T-cell (primary cell): ENCODE data around the gene NFIA. TPM values are rescaled to one million over a fixed set of nuclear protein-coding genes. Genes with fewer than 3 reads are reported as not detected.

Experiments
- ATAC-seq, 4 experiments: fragments of 200-7000 bp in 3 of 4; fragments of 150-1000 bp in 1 of 4; cut with Tn5 transposase; replicated peaks in 1 of 4; 1 replicate in 3 of 4; 2 replicates in 1 of 4; pipeline ENCODE4 v1.10.0; 2021; ENCODE audit warnings: moderate library complexity in 3 of 4, mild to moderate bottlenecking in 2 of 4, moderate number of reproducible peaks in 1 of 4
- CTCF ChIA-PET, 2 donors: fragments of 300-600 bp; sonication (Branson Sonifier 250); formaldehyde crosslinking; loops; one replicate each; lab custom pipeline; 2022; ENCODE audit warnings: antibody characterized with exemption in 2 of 2; lab: Charles Lee
- POLR2A ChIA-PET, 2 donors: fragments of 300-600 bp; sonication (Branson Sonifier 250); formaldehyde crosslinking; loops; one replicate each; lab custom pipeline; 2022; ENCODE audit warnings: antibody characterized with exemption in 2 of 2; lab: Charles Lee
- DNase-seq, 35 experiments: peaks; one replicate each; pipeline versions ENCODE4 v3.0.0 to v3.0.0-alpha.2; 2013 to 2023
- H3K27ac ChIP-seq: one replicate; pipeline ENCODE4 v1.5.1; 2013; ENCODE audit warnings: low read length
- H3K27me3 ChIP-seq, 2 experiments: replicated peaks in 1 of 2; 1 replicate in 1 of 2; 2 replicates in 1 of 2; pipeline versions ENCODE4 v1.6.1 to v1.7.0; 2013; ENCODE audit warnings: low read length in 1 of 2, mixed read lengths in 1 of 2; ENCODE audit not compliant: control insufficient read depth in 2 of 2, insufficient read depth in 2 of 2; ENCODE audit errors: extremely low read depth in 1 of 2
- H3K36me3 ChIP-seq, 2 donors: 1 replicate in 1 of 2; 2 replicates in 1 of 2; pipeline versions ENCODE4 v1.6.1 to v1.7.0; 2013; ENCODE audit warnings: low read length in 1 of 2; ENCODE audit not compliant: control insufficient read depth in 2 of 2, insufficient read depth in 1 of 2; ENCODE audit errors: extremely low read depth in 1 of 2
- H3K4me1 ChIP-seq, 2 experiments: 1 replicate in 1 of 2; 2 replicates in 1 of 2; pipeline versions ENCODE4 v1.6.1 to v1.7.0; 2013; ENCODE audit warnings: low read length in 2 of 2, mixed read lengths in 1 of 2; ENCODE audit not compliant: insufficient read depth in 2 of 2, control insufficient read depth in 1 of 2; ENCODE audit errors: extremely low read depth in 1 of 2
- H3K4me3 ChIP-seq, 2 donors: 1 replicate in 1 of 2; 2 replicates in 1 of 2; pipeline versions ENCODE4 v1.5.1 to v1.7.0; 2013; ENCODE audit warnings: mild to moderate bottlenecking in 2 of 2, low read length in 1 of 2, moderate library complexity in 1 of 2; ENCODE audit not compliant: control insufficient read depth in 1 of 2; ENCODE audit errors: extremely low read depth in 1 of 2
- H3K9me3 ChIP-seq: 2 replicates; pipeline ENCODE4 v1.7.0; 2013
- H3K27ac Mint-ChIP-seq, 2 donors: one replicate each; pipeline ENCODE4 v1.8.0; 2020 to 2021; ENCODE audit warnings: mild to moderate bottlenecking in 2 of 2, mixed read lengths in 2 of 2
- H3K27me3 Mint-ChIP-seq, 2 donors: one replicate each; pipeline ENCODE4 v1.8.0; 2021 to 2022; ENCODE audit warnings: mixed read lengths in 2 of 2
- H3K36me3 Mint-ChIP-seq: one replicate; pipeline ENCODE4 v1.8.0; 2021; ENCODE audit warnings: mixed read lengths
- H3K4me1 Mint-ChIP-seq, 3 donors: one replicate each; pipeline ENCODE4 v1.8.0; 2020 to 2022; ENCODE audit warnings: mixed read lengths in 3 of 3, mild to moderate bottlenecking in 1 of 3
- H3K4me3 Mint-ChIP-seq, 3 donors: one replicate each; pipeline ENCODE4 v1.8.0; 2020 to 2022; ENCODE audit warnings: mild to moderate bottlenecking in 3 of 3, mixed read lengths in 3 of 3, moderate library complexity in 3 of 3
- H3K9me3 Mint-ChIP-seq, 3 donors: one replicate each; pipeline ENCODE4 v1.8.0; 2020 to 2022; ENCODE audit warnings: mixed read lengths in 3 of 3
- WGBS: methylation state at CpG from one replicate; pipeline ENCODE4 v1.1.5; 2013; ENCODE audit warnings: missing lambda C conversion rate; ENCODE audit not compliant: insufficient coverage; 5-methylcytosine and 5-hydroxymethylcytosine counted together
- total RNA-seq, 35 experiments: library from RNA in 6 of 35; stranded (reverse) in 6 of 35; fragments of 120-200 nt in 1 of 35; gene quantifications; one replicate each; pipeline versions ENCODE4 v1.2.1 to v1.2.4 and lab custom pipeline; 2013 to 2026

The NFIA gene
- total RNA-seq, 5 donors from 2014 or later (not counting 1 experiment from before 2014, with no cell fraction given), result 5.1 to 10.1 (median 7.1) TPM

- no peak for ATAC-seq
- Mint-ChIP-seq H3K36me3 (no peaks in the 10 kb centered on the region), H3K27ac (no peak overlapping the region), H3K4me1 (peaks cover 0 to 4% (median 0%) of the 10 kb centered on the region in 3 donors), H3K9me3 (no peaks in the 10 kb centered on the region), H3K27me3 (no peaks in the 10 kb centered on the region), H3K4me3 (no peak overlapping the region)
- CTCF ChIA-PET, result interaction anchor here in 1 of 2 donors (0.7 kb wide), 1 partner anchor 214 kb away, joined by 3 read pairs; no protein-coding TSS in a partner anchor
- Histone ChIP-seq H3K9me3 (no peaks in the 10 kb centered on the region), H3K4me3 (no peak overlapping the region), H3K4me1 (no peaks in the 10 kb centered on the region), H3K36me3 (no peaks in the 10 kb centered on the region), H3K27ac (no peak overlapping the region), H3K27me3 (no peaks in the 10 kb centered on the region)
- POLR2A ChIA-PET, result interaction anchor here in 1 of 2 donors (0.6 to 1.0 kb wide), 2 partner anchors 13 to 26 kb away, joined by 3 to 4 read pairs; no protein-coding TSS in a partner anchor
- WGBS, result 100% methylated on average over 4 of the region's 16 CpGs
- no peak for DNase-seq
These were observed 181.8 kb downstream of the NFIA start for GRCh38 chr1:61263905-61264824.

- CTCF ChIA-PET, result interaction anchor here in 1 of 2 donors (0.7 kb wide), 1 partner anchor 215 kb away, joined by 3 read pairs; no protein-coding TSS in a partner anchor
These were observed 182.5 kb downstream of the NFIA start for GRCh38 chr1:61264825-61265242.

GRCh38 chr1:61265665-61266064 is 183.3 kb downstream of the NFIA start:
- Mint-ChIP-seq H3K9me3 (no peaks in the 10 kb centered on the region), H3K4me1 (peaks cover 7 to 12% (median 8%) of the 10 kb centered on the region in 3 donors), H3K27ac (no peak overlapping the region), H3K36me3 (no peaks in the 10 kb centered on the region), H3K4me3 (no peak overlapping the region), H3K27me3 (no peaks in the 10 kb centered on the region)
- DNase-seq, result no peak
- Histone ChIP-seq H3K4me1 (no peaks in the 10 kb centered on the region), H3K36me3 (no peaks in the 10 kb centered on the region), H3K27me3 (no peaks in the 10 kb centered on the region), H3K27ac (no peak overlapping the region), H3K4me3 (no peak overlapping the region), H3K9me3 (no peaks in the 10 kb centered on the region)
- no peak for ATAC-seq
- ChIA-PET CTCF (no interaction called here), POLR2A (no interaction called here)
- WGBS, result 100% methylated on average over 1 of the region's 3 CpGs

More at GRCh38 chr1:61264825-61265242, 182.5 kb downstream of the NFIA start:
- no peak for ATAC-seq
- POLR2A ChIA-PET, result interaction anchor here in 1 of 2 donors (1.0 kb wide), 1 partner anchor 14 kb away, joined by 4 read pairs; no protein-coding TSS in a partner anchor
- H3K36me3 ChIP-seq, result no peaks in the 10 kb centered on the region
- no peak overlapping the region for H3K27ac Mint-ChIP-seq
- peaks cover 1 to 11% (median 4%) of the 10 kb centered on the region in 3 donors for H3K4me1 Mint-ChIP-seq
- H3K27me3 Mint-ChIP-seq, result no peaks in the 10 kb centered on the region
- DNase-seq, result no peak
- WGBS, result 100% methylated on average over 1 of the region's 4 CpGs
- H3K4me3 ChIP-seq, result no peak overlapping the region
- no peaks in the 10 kb centered on the region for H3K36me3 Mint-ChIP-seq
- H3K27me3 ChIP-seq, result no peaks in the 10 kb centered on the region
- H3K27ac ChIP-seq, result no peak overlapping the region
- no peaks in the 10 kb centered on the region for H3K9me3 ChIP-seq
- no peaks in the 10 kb centered on the region for H3K9me3 Mint-ChIP-seq
- no peaks in the 10 kb centered on the region for H3K4me1 ChIP-seq
- no peak overlapping the region for H3K4me3 Mint-ChIP-seq

- Histone ChIP-seq H3K27me3 (no peaks in the 10 kb centered on the region), H3K4me3 (no peak overlapping the region), H3K27ac (no peak overlapping the region), H3K4me1 (no peaks in the 10 kb centered on the region), H3K36me3 (no peaks in the 10 kb centered on the region), H3K9me3 (no peaks in the 10 kb centered on the region)
- Mint-ChIP-seq H3K4me3 (no peak overlapping the region), H3K4me1 (peaks cover 10 to 12% (median 12%) of the 10 kb centered on the region in 3 donors), H3K9me3 (no peaks in the 10 kb centered on the region), H3K27ac (no peak overlapping the region), H3K27me3 (peaks cover 0 to 3% of the 10 kb centered on the region in 2 donors), H3K36me3 (no peaks in the 10 kb centered on the region)
- ChIA-PET POLR2A (no interaction called here), CTCF (interaction anchor here in 1 of 2 donors (0.6 kb wide), 1 partner anchor 16 kb away, joined by 18 read pairs; no protein-coding TSS in a partner anchor)
- DNase-seq (no peak), ATAC-seq (no peak)
These were observed 184.4 kb downstream of the NFIA start for GRCh38 chr1:61266738-61267137.

- H3K27ac Mint-ChIP-seq, result no peak overlapping the region
These were observed 186.3 kb downstream of the NFIA start for GRCh38 chr1:61268546-61269240.

GRCh38 chr1:61269602-61270001 is 187.2 kb downstream of the NFIA start:
- no peak overlapping the region for H3K4me3 Mint-ChIP-seq
- CTCF ChIA-PET, result interaction anchor here in 1 of 2 donors (0.5 kb wide), 1 partner anchor 48 kb away, joined by 4 read pairs; no protein-coding TSS in a partner anchor
- H3K4me1 ChIP-seq, result no peaks in the 10 kb centered on the region
- H3K9me3 ChIP-seq, result no peaks in the 10 kb centered on the region
- peaks cover 0 to 3% of the 10 kb centered on the region in 2 donors for H3K27me3 Mint-ChIP-seq
- no peak overlapping the region for H3K27ac Mint-ChIP-seq
- peaks cover 10 to 12% (median 12%) of the 10 kb centered on the region in 3 donors for H3K4me1 Mint-ChIP-seq
- DNase-seq (no peak), ATAC-seq (no peak)
- H3K9me3 Mint-ChIP-seq, result no peaks in the 10 kb centered on the region
- no peaks in the 10 kb centered on the region for H3K36me3 Mint-ChIP-seq
- no peak overlapping the region for H3K4me3 ChIP-seq
- WGBS, result no CpG with 5 or more reads among the region's 1 CpG
- H3K36me3 ChIP-seq, result no peaks in the 10 kb centered on the region
- H3K27me3 ChIP-seq, result no peaks in the 10 kb centered on the region
- POLR2A ChIA-PET, result interaction anchor here in 1 of 2 donors (0.6 to 0.7 kb wide), 2 partner anchors 14 to 358 kb away, joined by 3 to 5 read pairs; no protein-coding TSS in a partner anchor
- H3K27ac ChIP-seq, result no peak overlapping the region

More at GRCh38 chr1:61268546-61269240, 186.3 kb downstream of the NFIA start:
- H3K9me3 Mint-ChIP-seq, result no peaks in the 10 kb centered on the region
- H3K27me3 Mint-ChIP-seq, result peaks cover 0 to 3% of the 10 kb centered on the region in 2 donors
- ChIA-PET CTCF (interaction anchor here in 1 of 2 donors (0.5 kb wide), 1 partner anchor 47 kb away, joined by 4 read pairs; no protein-coding TSS in a partner anchor), POLR2A (interaction anchor here in 1 of 2 donors (0.6 to 0.7 kb wide), 2 partner anchors 15 to 357 kb away, joined by 3 to 5 read pairs; no protein-coding TSS in a partner anchor)
- 71% methylated on average over 1 of the region's 9 CpGs for WGBS
- no peak for ATAC-seq
- Histone ChIP-seq H3K9me3 (no peaks in the 10 kb centered on the region), H3K27me3 (no peaks in the 10 kb centered on the region), H3K27ac (no peak overlapping the region), H3K4me1 (no peaks in the 10 kb centered on the region), H3K4me3 (no peak overlapping the region), H3K36me3 (no peaks in the 10 kb centered on the region)
- H3K4me3 Mint-ChIP-seq, result no peak overlapping the region
- DNase-seq, result no peak
- H3K36me3 Mint-ChIP-seq, result no peaks in the 10 kb centered on the region
- H3K4me1 Mint-ChIP-seq, result peaks cover 10 to 12% (median 12%) of the 10 kb centered on the region in 3 donors
